Type B pancreatic cell (in vitro differentiated cells): ENCODE measurements around the gene TRNT1. TPM values are rescaled to one million over a fixed set of nuclear protein-coding genes. Genes with fewer than 3 reads are reported as not detected.
A peak's percentile ranks its signal among the peaks of the same experiment; 100 is the strongest.

Experiments used
- DNase-seq: peaks from one replicate; pipeline ENCODE4 v3.0.0; 2021; ENCODE audit warnings: mixed read lengths; ENCODE audit not compliant: unreplicated experiment; ENCODE audit errors: extremely low spot score
- H3K27ac Mint-ChIP-seq: 2 replicates; pipeline ENCODE4 v1.8.0; 2021; ENCODE audit warnings: mild to moderate bottlenecking, mixed read lengths
- H3K27me3 Mint-ChIP-seq: 2 replicates; pipeline ENCODE4 v1.8.0; 2021; ENCODE audit warnings: mixed read lengths
- H3K36me3 Mint-ChIP-seq: 2 replicates; pipeline ENCODE4 v1.8.0; 2021; ENCODE audit warnings: mixed read lengths
- H3K4me1 Mint-ChIP-seq: one replicate; pipeline ENCODE4 v1.8.0; 2021; ENCODE audit warnings: mixed read lengths; ENCODE audit not compliant: unreplicated experiment
- H3K4me3 Mint-ChIP-seq: 2 replicates; pipeline ENCODE4 v1.8.0; 2021; ENCODE audit warnings: mild to moderate bottlenecking, mixed read lengths
- H3K9me3 Mint-ChIP-seq: 2 replicates; pipeline ENCODE4 v1.8.0; 2021; ENCODE audit warnings: mixed read lengths
- CTCF ChIP-seq: fragments of 200-600 bp; sonication (generic); conservative IDR thresholded peaks from 2 replicates; pipeline ENCODE4 v1.5.0; 2021; ENCODE audit warnings: antibody characterized with exemption, mild to moderate bottlenecking
- total RNA-seq: library from RNA; stranded (reverse); gene quantifications from 2 replicates; pipeline ENCODE4 v1.2.1, GENCODE V29; 2021; ENCODE audit warnings: low replicate concordance

TRNT1 gene
- total RNA-seq, 1 donor from 2014 or later: 33.0 TPM

- Mint-ChIP-seq H3K9me3 (peaks cover 8% of the 10 kb centered on the region), H3K4me3 (no peak overlapping the region), H3K36me3 (no peaks in the 10 kb centered on the region), H3K27me3 (peaks cover 3% of the 10 kb centered on the region), H3K4me1 (peaks cover 13% of the 10 kb centered on the region), H3K27ac (no peak overlapping the region)
- TF ChIP-seq CTCF: no peak
- no peak for DNase-seq
These were observed 13.6 kb upstream of the TRNT1 start for GRCh38 chr3:3113042-3113709.

GRCh38 chr3:3117651-3118050 is 9.1 kb upstream of the TRNT1 start:
- peaks cover 8% of the 10 kb centered on the region for H3K27me3 Mint-ChIP-seq
- H3K4me1 Mint-ChIP-seq: peaks cover 6% of the 10 kb centered on the region
- no peaks in the 10 kb centered on the region for H3K36me3 Mint-ChIP-seq
- H3K4me3 Mint-ChIP-seq: no peak overlapping the region
- H3K9me3 Mint-ChIP-seq: peaks cover 8% of the 10 kb centered on the region
- DNase-seq: no peak
- no peak for TF ChIP-seq CTCF
- H3K27ac Mint-ChIP-seq: no peak overlapping the region

- TF ChIP-seq CTCF: no peak
- DNase-seq: no peak
- Mint-ChIP-seq H3K4me1 (peaks cover 6% of the 10 kb centered on the region), H3K27me3 (peaks cover 8% of the 10 kb centered on the region), H3K27ac (no peak overlapping the region), H3K4me3 (no peak overlapping the region), H3K9me3 (peaks cover 8% of the 10 kb centered on the region), H3K36me3 (no peaks in the 10 kb centered on the region)
These were observed 7.3 kb upstream of the TRNT1 start for GRCh38 chr3:3119393-3119851.

GRCh38 chr3:3125977-3126376 is 763 bp upstream of the TRNT1 start:
- peak overlapping the region; percentile 98 for H3K4me3 Mint-ChIP-seq
- H3K4me1 Mint-ChIP-seq: peaks cover 16% of the 10 kb centered on the region
- H3K36me3 Mint-ChIP-seq: peaks cover 5% of the 10 kb centered on the region
- DNase-seq: no peak
- TF ChIP-seq CTCF: no peak
- H3K9me3 Mint-ChIP-seq: no peaks in the 10 kb centered on the region
- no peaks in the 10 kb centered on the region for H3K27me3 Mint-ChIP-seq
- H3K27ac Mint-ChIP-seq: peak overlapping the region; percentile 93

- Mint-ChIP-seq H3K27ac (peak overlapping the region; percentile 93), H3K9me3 (no peaks in the 10 kb centered on the region), H3K27me3 (no peaks in the 10 kb centered on the region), H3K36me3 (peaks cover 8% of the 10 kb centered on the region), H3K4me3 (peak overlapping the region; percentile 98), H3K4me1 (peaks cover 16% of the 10 kb centered on the region)
- no peak for TF ChIP-seq CTCF
- no peak for DNase-seq
These were observed 781 bp downstream of the TRNT1 start for GRCh38 chr3:3127432-3128010.
